Heart right ventricle (tissue), 16 donors: ENCODE data around the gene BUB1B. TPM values are rescaled to one million over a fixed set of nuclear protein-coding genes. Genes with fewer than 3 reads are reported as not detected.
A peak's percentile ranks its signal among the peaks of the same experiment; 100 is the strongest.

Experiments used
- ATAC-seq, 8 donors: fragments of 200-7000 bp; cut with Tn5 transposase; one replicate each; pipeline ENCODE4 v1.9.1; 2020; ENCODE audit warnings: mild to moderate bottlenecking in 8 of 8, moderate library complexity in 8 of 8, moderate number of reproducible peaks in 1 of 8
- DNase-seq, 2 donors: peaks; one replicate each; pipeline ENCODE4 v3.0.0-alpha.2; 2020
- H3K27ac ChIP-seq, 10 donors: fragments of 200-600 bp; sonication (generic) in 2 of 10; one replicate each; pipeline versions ENCODE4 v1.5.0 to v1.8.0; 2020 to 2022; ENCODE audit warnings: mild to moderate bottlenecking in 3 of 10
- H3K27me3 ChIP-seq, 7 donors: fragments of 200-600 bp; one replicate each; pipeline ENCODE4 v1.8.0; 2021 to 2022; ENCODE audit warnings: mild to moderate bottlenecking in 2 of 7
- H3K36me3 ChIP-seq, 9 donors: fragments of 200-600 bp; sonication (generic) in 1 of 9; one replicate each; pipeline versions ENCODE4 v1.5.0 to v1.8.0; 2020 to 2022; ENCODE audit warnings: mild to moderate bottlenecking in 2 of 9
- H3K4me1 ChIP-seq, 9 donors: fragments of 200-600 bp; sonication (generic) in 1 of 9; one replicate each; pipeline versions ENCODE4 v1.5.0 to v1.8.0; 2020 to 2022; ENCODE audit warnings: mild to moderate bottlenecking in 4 of 9
- H3K4me3 ChIP-seq, 10 donors: fragments of 200-600 bp; sonication (generic) in 2 of 10; one replicate each; pipeline versions ENCODE4 v1.5.0 to v1.8.0; 2020 to 2022; ENCODE audit warnings: mild to moderate bottlenecking in 7 of 10, moderate library complexity in 2 of 10
- H3K9me3 ChIP-seq, 11 donors: fragments of 200-600 bp in 10 of 11; sonication (generic) in 2 of 11; one replicate each; pipeline versions ENCODE4 v1.5.0 to v1.8.0; 2013 to 2022; ENCODE audit warnings: mild to moderate bottlenecking in 2 of 11, control low read depth in 1 of 11, moderate library complexity in 1 of 11
- WGBS, 2 donors: extraction: QIAGEN DNeasy Blood & Tissue Kit; methylation state at CpG; one replicate each; pipeline ENCODE4 v1.1.7; 2013; ENCODE audit warnings: inconsistent platforms in 1 of 2; 5-methylcytosine and 5-hydroxymethylcytosine counted together
- intact Hi-C, 10 donors: fragments of 100-400 bp; cut with DNase I; formaldehyde crosslinking; loops; one replicate each; pipeline versions ENCODE4 v1.11.1 to v1.14.2; 2022
- polyA plus RNA-seq, 2 donors: library from polyadenylated mRNA; stranded (reverse); fragments of 200-250 nt; gene quantifications; one replicate each; pipeline ENCODE4 v1.2.3, GENCODE V29; 2013
- total RNA-seq, 10 donors: library from RNA; stranded (reverse); fragmentation: NEBNext Ultra II Directional in 3 of 10; extraction: Animal tissue kit (Norgen Biotek cat#: 25700) in 3 of 10; gene quantifications; one replicate each; pipeline versions ENCODE4 v1.2.1 to v1.2.4, GENCODE V29; 2021 to 2023
- TF ChIP-seq, protein P1 (sequence below), 9 donors: fragments of 200-600 bp; sonication (generic) in 2 of 9; IDR thresholded peaks; one replicate each; pipeline versions ENCODE4 v1.5.0 to v1.8.0; 2021 to 2022; ENCODE audit warnings: antibody characterized with exemption in 9 of 9, mild to moderate bottlenecking in 5 of 9, moderate library complexity in 1 of 9
- donor health status: Arrhythmogenic right ventricular cardiomyopathy.
- donor health status: ischemic (EF 13 %, LVEDD 7.1; RV severe dilation, severe dysfunction).
- donor health status: healthy with polysubstance abuse.
- donor health status: DM: no; HTN: yes; CAD: no.
- donor health status: DM: no; HTN: no; CAD: no.
- donor health status: ischemic (EF 25% LVEDD 6.9; RV normal size, moderate dysfunction).
- donor health status: ischemic (EF 25% LVEDD 5.7; RV mildly dilated, moderate dysfunction).
- donor health status: healthy.
- donor health status: DM: yes; HTN: yes; CAD: no.
- donor health status: Ischemic cardiomyopathy.
- donor health status: ischemic (EF 35%, LVEDD 5.7; RV mildly dilated, moderate dysfunction).
- donor health status: nonischemic (EF 11% LVEDD 7.7; RV severe dilation, severe dysfunction).
- donor health status: DM: yes; HTN: yes; CAD: no.
- donor health status: PGD.
- donor health status: ischemic (EF 29% LVEDD 5.4; RV normal size, mild dysfunction).
- donor health status: nonischemic (EF 23%, LVEDD 6.1; RV moderate dilation, normal function).

Gene BUB1B
- total and polyA plus RNA-seq, 12 donors = 0.17 to 5.1 (median 1.0) TPM

DNA sequence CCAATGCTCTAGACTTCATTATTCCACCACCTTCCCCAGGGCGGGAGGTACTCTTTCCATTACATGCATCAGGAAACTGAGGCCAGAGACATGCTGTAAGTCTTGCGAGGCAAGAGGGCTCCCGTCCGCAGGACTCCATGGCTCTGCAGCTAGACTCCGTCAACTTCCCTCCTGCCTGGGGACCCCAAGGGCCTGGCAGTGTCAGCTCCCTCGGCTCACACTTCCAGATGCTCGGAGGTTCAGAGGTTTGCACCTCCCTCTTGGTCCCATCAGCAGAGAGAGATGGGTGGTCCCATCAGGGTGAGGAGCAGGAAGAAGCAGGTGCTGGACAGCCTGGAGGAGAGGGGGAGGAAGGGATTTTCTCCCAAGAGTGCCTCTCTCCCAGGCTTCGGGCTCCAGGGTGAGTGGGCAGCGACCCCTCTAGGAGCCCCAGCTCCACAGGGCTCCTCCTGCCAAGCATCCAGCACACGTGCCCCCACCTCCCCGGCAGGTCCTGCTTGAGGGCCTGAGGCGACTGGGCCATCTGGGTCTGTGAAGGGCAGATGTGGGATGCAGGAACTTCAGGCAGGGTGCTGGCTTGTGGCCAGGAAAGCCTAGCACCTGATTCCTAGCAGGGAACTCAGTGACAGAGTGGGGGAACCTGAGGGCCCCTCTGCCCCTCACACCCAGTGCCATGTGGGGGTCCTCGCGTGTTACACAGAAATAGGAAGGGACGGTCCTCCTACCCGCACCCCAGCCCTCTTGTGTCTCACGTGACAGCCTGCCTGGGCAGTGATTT, 87.3 kb downstream of the BUB1B start:
- TF ChIP-seq, protein P1, sequence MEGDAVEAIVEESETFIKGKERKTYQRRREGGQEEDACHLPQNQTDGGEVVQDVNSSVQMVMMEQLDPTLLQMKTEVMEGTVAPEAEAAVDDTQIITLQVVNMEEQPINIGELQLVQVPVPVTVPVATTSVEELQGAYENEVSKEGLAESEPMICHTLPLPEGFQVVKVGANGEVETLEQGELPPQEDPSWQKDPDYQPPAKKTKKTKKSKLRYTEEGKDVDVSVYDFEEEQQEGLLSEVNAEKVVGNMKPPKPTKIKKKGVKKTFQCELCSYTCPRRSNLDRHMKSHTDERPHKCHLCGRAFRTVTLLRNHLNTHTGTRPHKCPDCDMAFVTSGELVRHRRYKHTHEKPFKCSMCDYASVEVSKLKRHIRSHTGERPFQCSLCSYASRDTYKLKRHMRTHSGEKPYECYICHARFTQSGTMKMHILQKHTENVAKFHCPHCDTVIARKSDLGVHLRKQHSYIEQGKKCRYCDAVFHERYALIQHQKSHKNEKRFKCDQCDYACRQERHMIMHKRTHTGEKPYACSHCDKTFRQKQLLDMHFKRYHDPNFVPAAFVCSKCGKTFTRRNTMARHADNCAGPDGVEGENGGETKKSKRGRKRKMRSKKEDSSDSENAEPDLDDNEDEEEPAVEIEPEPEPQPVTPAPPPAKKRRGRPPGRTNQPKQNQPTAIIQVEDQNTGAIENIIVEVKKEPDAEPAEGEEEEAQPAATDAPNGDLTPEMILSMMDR (IDR thresholded peaks at IDR 0.05) = no peak
- Histone ChIP-seq H3K36me3 (no peaks in the 10 kb centered on the region), H3K4me3 (no peak overlapping the region), H3K9me3 (no peaks in the 10 kb centered on the region), H3K27ac (no peak overlapping the region), H3K4me1 (peaks cover under 1 to 31% (median 16%) of the 10 kb centered on the region in 9 donors), H3K27me3 (peaks cover 0 to 20% (median 9%) of the 10 kb centered on the region in 7 donors)
- intact Hi-C loops = no loop called here
- DNase-seq (no peak), ATAC-seq (no peak)
- 87% methylated on average over 17 of the region's 17 CpGs for WGBS, 2 donors

DNA sequence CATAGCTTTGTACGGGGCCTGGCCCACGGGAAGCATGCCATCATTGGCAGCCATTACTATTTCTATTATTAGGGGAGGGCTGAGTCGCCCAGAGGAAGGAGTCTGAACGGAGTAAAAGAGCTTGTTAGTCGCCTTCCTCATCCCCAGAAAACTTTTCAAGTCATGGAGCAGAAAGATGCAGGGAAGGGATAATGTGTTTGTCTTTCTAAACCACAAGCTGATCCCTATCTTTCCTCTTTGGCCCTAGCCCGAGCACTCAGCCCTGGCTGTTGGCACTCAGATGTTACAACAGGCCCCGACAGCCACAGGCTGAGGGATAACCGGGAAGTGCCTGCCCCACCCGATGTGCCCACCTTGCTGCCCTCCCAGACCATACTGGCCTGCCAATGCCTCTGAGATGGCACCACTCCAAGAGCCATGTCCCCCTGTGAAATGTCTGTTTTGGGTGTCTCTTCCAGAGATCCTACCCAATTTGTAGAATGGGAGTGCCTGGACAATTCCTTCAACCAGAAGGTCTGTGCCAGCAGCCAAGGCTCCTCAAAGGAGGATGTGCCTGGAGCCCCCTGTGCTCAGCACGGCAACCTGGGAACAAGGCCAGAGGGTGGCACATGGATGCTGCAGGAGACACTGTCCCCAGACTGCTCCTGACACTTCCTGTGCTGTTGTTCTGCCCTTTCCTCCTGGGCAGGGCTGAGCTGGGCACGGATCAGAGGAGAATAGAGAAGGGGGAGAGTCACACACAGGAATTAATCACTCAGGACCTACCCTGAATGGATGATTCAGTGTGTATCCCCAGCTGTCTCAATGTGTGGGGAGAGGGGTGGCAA, 88.8 kb downstream of the BUB1B start:
- WGBS, 2 donors = 39 to 41% methylated on average over 11 of the region's 11 CpGs
- TF ChIP-seq, protein P1 (IDR thresholded peaks at IDR 0.05) = no peak
- no peak for ATAC-seq
- Histone ChIP-seq H3K36me3 (no peaks in the 10 kb centered on the region), H3K9me3 (no peaks in the 10 kb centered on the region), H3K4me1 (peaks cover 6 to 37% (median 21%) of the 10 kb centered on the region in 9 donors), H3K27me3 (peaks cover 0 to 34% (median 22%) of the 10 kb centered on the region in 7 donors), H3K4me3 (no peak overlapping the region), H3K27ac (peak overlapping the region in 1 of 10 donors; percentile 9)
- no peak for DNase-seq
- intact Hi-C loops = loop anchor here in 1 of 10 donors (5.0 kb wide), 1 partner anchor 72 kb away; no protein-coding TSS in a partner anchor

DNA sequence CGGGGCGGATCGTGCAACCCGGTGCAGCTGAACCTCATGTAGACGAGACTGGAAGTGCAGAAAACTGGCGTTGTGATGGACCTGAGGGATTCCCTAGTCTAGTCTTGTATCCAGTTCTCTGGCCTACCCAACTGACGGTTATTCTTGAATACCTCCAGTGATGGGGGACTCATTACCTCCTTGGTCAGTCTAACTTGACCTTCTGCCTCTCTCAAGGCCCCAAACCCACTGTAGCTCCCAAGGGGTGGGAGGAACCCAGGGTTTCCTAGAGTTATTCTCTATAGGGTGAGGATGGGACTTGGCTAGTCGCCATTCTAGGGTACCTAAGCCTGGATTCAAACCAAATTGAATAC, 89.4 kb downstream of the BUB1B start:
- WGBS, 2 donors = 93 to 94% methylated on average over 8 of the region's 8 CpGs
- DNase-seq (no peak), ATAC-seq (no peak)
- intact Hi-C loops = loop anchor here in 1 of 10 donors (5.0 kb wide), 1 partner anchor 73 kb away; no protein-coding TSS in a partner anchor
- Histone ChIP-seq H3K36me3 (no peaks in the 10 kb centered on the region), H3K27me3 (peaks cover 0 to 37% (median 28%) of the 10 kb centered on the region in 7 donors), H3K4me3 (no peak overlapping the region), H3K27ac (no peak overlapping the region), H3K4me1 (peaks cover 6 to 37% (median 21%) of the 10 kb centered on the region in 9 donors), H3K9me3 (no peaks in the 10 kb centered on the region)
- TF ChIP-seq, protein P1 (IDR thresholded peaks at IDR 0.05) = no peak

DNA sequence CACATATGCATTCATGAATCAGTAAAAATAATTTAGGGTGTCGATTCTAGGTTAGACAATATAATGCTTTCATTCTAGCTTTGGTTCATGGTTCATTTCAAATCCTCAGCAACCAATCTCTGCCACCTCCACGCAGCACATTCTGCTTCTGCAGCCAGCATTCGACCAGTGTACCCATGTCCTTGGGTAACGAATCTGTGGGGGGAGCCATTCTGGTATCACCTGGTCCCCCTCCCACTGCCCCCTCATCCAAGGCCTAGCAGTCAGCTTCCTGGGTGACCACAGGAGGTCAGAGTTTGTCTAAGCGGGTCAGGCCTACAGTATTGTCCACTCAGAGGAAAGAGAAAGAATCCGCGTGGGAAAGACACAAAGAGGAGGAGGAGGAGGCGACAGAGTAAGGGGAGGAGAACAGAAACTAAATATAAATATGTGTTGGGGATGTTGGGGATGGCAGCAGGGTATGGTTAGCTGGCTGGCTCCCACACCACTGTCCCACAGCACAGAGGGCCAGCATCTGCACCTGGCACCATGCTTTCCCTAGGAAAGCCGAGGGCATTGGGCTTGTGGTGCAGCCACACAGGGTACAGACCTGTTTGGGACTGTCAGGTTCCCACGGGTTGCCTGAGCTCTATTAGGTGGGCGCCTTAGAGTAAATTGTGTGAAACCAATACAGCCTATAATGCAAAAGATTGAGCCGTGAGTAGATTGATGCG, 90.1 kb downstream of the BUB1B start:
- DNase-seq = no peak
- TF ChIP-seq, protein P1 (IDR thresholded peaks at IDR 0.05) = no peak
- WGBS, 2 donors = 76 to 82% methylated on average over 13 of the region's 13 CpGs

More for the DNA sequence above, 90.1 kb downstream of the BUB1B start:
- H3K9me3 ChIP-seq = no peaks in the 10 kb centered on the region
- peaks cover 0 to 37% (median 31%) of the 10 kb centered on the region in 7 donors for H3K27me3 ChIP-seq
- intact Hi-C loops = loop anchor here in 1 of 10 donors (5.0 kb wide), 1 partner anchor 74 kb away; no protein-coding TSS in a partner anchor
- no peaks in the 10 kb centered on the region for H3K36me3 ChIP-seq
- no peak for ATAC-seq
- H3K4me3 ChIP-seq = no peak overlapping the region
- peaks cover 6 to 37% (median 21%) of the 10 kb centered on the region in 9 donors for H3K4me1 ChIP-seq
- H3K27ac ChIP-seq = no peak overlapping the region
